Measurements from ENCODE around the gene MBD4.

- TF ChIP-seq CTCF (IDR thresholded peaks at IDR 0.05; ENCODE audit: low read length) (no peak), EZH2 (IDR thresholded peaks at IDR 0.05; ENCODE audit: borderline replicate concordance, low read length) (no peak)
Measured at GRCh38 chr3:129409541-129409940, 30.2 kb downstream of the MBD4 start.
